Upper lobe of left lung (tissue), 4 donors: Measurements from ENCODE around the gene CCDC47.
A peak's percentile ranks its signal among the peaks of the same experiment; 100 is the strongest.

Experiments used
- POLR2A ChIP-seq, 4 donors: fragments of 450-650 bp; IDR thresholded peaks; one replicate each; pipeline ENCODE4 v1.5.1; 2016 to 2017; ENCODE audit warnings: antibody characterized with exemption in 4 of 4, mild to moderate bottlenecking in 2 of 4
- POLR2AphosphoS5 ChIP-seq, 2 donors: sonication (generic); formaldehyde crosslinking; IDR thresholded peaks; one replicate each; pipeline ENCODE4 v1.5.1; 2017; ENCODE audit warnings: antibody characterized with exemption in 2 of 2
- TF ChIP-seq, protein P1 (sequence below), 6 experiments: fragments of 450-650 bp in 4 of 6; fragments of 200-600 bp in 2 of 6; sonication (generic) in 2 of 6; IDR thresholded peaks; one replicate each; pipeline ENCODE4 v1.5.1; 2016 to 2019; ENCODE audit warnings: antibody characterized with exemption in 6 of 6

DNA sequence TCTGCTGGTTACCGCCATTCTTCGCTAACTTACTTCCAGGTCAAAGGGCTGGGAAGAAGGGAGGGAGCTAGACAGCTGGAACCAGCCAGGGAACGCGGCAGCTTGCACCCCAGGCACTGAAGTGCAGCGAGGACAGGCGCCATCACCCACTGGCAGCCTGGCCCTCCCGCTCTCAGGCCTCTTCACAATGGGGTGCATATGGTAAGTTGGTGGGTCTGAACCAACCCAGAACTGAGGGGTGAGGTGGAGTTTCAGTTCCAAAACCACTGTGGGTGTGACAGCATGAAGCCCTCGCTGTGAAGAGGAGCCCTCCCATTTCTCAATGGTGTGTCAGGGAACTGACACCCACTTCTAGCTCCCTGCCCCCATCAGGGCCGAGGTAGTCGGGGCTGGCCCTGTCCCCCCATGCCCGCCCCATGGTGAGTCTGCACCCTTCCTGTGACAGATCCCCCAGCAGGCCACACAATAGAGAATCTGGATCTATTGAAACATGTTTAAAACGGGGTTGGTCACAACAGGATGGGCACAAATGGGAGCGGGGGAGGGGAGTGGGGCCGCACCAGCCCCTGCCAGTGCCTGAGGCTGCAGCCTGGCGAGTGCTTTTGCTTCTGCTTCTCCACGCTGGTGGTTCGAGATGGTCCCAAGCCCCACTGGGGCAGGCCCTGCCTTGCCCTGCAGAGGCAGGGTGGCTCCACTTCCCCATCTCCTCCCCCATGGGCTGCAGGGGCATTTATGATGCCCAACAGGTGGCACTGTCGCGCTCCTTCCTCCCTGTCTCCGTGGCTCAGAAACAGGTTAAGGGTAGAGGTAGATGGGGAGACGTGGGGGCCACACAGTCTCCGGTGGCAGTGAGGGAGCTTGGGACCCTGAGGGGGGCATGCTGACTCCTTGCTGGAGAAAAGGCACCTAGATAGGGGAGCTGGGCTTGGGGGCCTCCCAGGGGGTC, 75.8 kb downstream of the CCDC47 start:
- TF ChIP-seq POLR2A (IDR thresholded peaks at IDR 0.05): no peak
- TF ChIP-seq, protein P1, sequence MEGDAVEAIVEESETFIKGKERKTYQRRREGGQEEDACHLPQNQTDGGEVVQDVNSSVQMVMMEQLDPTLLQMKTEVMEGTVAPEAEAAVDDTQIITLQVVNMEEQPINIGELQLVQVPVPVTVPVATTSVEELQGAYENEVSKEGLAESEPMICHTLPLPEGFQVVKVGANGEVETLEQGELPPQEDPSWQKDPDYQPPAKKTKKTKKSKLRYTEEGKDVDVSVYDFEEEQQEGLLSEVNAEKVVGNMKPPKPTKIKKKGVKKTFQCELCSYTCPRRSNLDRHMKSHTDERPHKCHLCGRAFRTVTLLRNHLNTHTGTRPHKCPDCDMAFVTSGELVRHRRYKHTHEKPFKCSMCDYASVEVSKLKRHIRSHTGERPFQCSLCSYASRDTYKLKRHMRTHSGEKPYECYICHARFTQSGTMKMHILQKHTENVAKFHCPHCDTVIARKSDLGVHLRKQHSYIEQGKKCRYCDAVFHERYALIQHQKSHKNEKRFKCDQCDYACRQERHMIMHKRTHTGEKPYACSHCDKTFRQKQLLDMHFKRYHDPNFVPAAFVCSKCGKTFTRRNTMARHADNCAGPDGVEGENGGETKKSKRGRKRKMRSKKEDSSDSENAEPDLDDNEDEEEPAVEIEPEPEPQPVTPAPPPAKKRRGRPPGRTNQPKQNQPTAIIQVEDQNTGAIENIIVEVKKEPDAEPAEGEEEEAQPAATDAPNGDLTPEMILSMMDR (IDR thresholded peaks at IDR 0.05): peak in 5 of 6 experiments; percentile 35 to 74 (median 71)
- TF ChIP-seq POLR2AphosphoS5 (IDR thresholded peaks at IDR 0.05): peak in 1 of 2 donors; percentile 13
